ENCODE data around the gene SLC5A12.

DNA sequence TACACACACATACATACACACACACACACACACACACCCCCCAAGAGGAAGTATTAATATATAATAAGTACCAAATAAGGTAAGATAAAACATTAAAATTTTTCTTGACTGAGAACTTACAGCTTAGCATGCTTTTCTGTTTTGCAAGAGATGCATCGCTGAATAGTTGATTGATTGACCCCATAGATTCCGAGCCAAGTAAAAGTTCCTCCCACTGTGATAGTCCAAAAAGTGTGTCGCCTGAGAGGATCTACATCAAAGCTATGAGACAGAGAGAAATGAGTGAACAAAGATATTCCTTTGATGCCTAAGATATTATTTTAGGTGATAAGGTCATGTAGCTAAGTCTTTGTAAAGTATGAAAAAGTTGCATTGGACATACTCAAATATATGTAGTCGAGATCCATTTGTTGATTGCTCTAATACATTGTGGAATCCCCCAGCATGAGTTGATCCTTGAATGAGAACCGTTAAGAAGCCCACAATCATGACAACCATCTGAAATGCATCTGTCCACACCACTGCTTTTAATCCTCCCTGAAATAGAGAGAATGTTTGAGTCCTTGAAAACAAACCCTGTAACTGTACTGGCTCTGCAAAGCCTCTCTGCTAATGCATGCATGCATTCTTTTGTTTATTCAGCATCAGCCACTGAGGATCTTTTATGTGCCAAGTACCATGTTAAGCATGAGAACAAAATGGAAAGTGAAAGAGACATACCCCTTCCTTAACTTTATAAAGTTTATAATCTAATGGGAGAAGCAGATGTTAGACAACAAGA is 18.3 kb downstream of the SLC5A12 start:
- TF ChIP-seq POLR2A (IDR thresholded peaks at IDR 0.05; ENCODE audit: low read length) (no peak), GATA1 (IDR thresholded peaks at IDR 0.05; ENCODE audit: low read depth, low read length) (no peak)

All from erythroblast (primary cell).